ENCODE data around the gene SCNN1B.

SCNN1B gene

DNA sequence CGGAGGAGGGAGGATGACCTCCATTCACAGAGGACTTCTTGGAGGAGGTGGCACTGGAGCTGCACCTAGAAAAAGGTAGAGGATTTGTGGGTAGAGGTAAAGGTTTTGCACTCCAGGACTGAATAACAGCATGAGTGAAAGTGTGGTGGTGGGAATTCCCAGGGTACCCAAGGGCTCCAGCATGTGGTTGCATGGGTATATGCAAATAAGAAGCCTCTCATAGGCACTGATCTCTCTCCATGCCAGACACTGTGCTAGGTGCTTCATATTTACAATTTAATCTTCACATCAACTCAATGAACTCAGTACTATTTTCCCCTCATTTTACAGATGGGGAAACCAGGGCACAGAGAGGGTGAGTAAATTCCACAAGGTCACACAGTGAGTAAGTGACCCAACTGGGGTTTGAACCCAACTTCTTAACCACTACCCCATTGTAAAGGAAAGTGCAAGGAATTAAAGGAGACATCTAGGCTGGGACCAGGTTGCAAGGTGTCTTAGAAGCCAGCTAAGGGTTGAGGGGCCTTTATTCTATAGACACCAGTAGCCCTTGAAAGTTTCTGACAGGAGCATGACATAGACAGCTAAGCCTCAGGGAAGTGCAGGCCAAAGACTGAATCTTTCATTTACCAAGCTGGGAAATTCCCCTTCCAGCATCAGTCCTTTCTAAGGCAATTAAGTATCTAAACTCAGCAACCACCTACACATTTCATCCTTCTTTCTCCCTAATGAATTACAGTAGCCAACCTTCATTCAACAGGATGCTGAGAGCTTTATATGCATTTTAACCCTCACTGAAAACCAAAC lies 21.3 kb downstream of the SCNN1B start:
- no peak for DNase-seq

GRCh38 chr16:23324727-23325126 lies 22.6 kb downstream of the SCNN1B start:
- no peak for DNase-seq

DNA sequence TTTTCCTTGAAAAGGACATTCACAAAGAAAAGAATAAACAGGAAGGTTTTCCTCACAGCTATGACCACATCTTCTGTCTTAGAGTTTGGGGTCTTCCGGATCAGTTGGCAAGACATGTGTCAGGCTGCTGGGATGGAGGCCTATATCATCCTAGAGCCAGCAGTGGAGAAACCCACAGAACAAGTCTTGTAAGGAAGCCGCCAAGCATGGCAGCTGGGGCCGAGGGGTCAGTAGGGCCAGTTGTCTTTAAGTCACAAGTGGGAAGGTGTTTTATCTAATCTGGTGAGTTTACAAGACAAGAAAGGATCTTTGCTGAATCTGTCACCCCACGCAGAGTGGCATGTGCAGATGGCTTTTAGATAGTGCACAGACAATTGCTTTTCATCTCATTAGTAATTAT lies 25.7 kb downstream of the SCNN1B start:
- DNase-seq, result no peak

GRCh38 chr16:23330161-23330560 lies 28.1 kb downstream of the SCNN1B start:
- DNase-seq, result no peak

- DNase-seq, result no peak
Observed at GRCh38 chr16:23330583-23331249, 28.6 kb downstream of the SCNN1B start.

DNA sequence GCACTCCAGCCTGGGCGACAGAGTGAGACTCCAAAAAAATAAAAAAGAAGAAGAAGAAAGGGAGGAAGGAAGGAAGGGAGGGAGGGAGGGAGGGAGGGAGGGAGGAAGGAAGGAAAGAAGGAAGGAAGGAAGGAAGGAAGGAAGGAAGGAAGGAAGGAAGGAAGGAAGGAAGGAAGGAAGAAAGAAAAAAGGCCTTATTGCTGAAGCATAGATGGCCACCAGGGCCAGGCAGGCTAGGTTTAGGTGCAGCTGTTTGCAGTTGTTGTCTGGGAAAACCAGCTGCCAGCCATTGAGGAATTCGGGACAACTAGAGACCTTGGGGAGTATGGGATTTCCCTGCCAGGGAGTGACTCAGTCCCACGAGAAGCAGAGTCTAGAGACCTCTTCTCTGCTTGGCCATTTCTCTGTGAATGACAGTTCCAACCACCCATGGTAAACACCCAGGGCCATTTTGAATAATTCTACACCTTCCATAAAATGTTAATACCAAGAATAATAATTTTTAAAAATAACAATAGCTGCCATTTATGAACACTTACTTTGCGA lies 31.0 kb downstream of the SCNN1B start:
- no peak for DNase-seq

DNA sequence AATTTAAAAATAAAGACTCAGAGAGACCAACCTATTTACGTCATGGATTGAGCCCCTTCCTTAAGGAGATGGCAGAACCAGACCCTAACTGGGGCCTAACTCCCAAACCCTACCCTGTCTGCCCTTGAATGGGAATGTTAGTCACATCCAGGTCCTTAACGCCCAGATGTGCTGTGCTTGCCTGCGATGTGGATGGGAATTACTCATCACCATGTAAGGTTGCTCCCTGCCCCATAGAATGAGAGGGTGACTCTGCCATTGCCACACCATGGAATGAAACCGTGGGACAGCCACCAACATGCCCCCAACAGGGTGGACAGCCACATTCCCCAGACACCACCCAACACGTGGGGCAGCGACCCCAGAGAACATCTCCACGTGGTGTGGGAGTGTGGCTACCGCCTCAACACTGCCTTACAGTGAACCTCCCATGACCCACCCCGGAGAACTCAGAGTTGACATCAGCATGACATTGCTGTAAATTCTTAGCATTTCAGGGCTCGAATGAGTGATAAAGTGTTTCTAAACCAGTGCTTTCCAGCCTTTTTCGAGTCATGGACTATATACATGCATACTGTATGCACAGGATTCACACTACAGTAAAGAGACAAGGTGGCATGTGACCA lies 31.8 kb downstream of the SCNN1B start:
- no peak for DNase-seq

- DNase-seq, result no peak
Observed at GRCh38 chr16:23334457-23334853, 32.4 kb downstream of the SCNN1B start.

DNA sequence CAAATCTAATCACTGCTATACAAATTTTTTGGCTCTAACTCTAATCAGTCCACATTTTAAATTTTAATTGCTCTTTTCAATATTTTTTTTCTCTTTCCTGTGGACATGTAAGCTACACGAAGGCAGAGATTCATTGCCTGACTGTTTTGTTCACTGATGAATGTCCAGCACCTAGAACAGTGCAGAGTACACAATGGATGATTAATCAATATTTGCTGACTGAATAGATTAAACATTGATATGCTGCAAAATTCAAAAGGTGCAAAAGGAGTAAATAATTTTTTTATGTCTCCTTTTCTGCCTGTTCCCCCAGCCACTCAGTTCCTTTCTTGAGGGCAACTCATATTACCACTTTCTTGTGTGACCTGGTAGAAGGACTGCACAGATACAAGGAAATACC lies 32.8 kb downstream of the SCNN1B start:
- DNase-seq, result no peak

DNA sequence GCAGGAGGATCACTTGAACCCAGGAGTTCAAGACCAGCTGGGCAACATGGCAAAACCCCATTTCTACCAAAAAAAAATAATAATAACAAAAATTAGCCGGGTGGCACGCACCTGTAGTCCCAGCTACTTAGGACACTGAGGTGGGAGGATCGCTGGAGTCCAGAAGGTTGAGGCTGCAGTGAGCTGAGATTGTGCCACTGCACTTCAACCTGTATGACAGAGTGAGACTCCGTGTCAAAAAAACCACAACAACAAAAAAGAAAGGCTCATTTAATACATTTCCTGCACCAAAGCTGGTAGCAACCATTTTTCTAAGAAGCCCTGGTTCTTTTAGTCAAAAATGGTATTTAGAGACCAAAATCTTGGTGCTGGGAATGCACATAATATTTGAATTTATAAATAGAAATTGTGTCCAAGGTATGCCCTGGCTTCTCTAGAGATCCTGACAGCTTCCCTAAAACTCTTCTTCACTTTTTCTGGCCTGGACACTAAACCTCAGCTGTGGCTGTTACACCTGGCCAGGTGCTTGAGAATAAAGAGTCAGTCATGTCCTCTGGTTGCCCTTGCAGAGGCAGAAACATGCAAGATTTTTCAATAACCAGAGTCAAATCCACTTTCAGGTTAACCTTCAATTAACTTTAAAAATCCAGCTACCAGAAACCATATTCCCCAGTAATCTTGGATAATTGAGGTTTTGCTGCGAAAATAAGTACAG lies 35.9 kb downstream of the SCNN1B start:
- DNase-seq, result no peak

- no peak for DNase-seq
Observed at GRCh38 chr16:23339787-23340186, 37.7 kb downstream of the SCNN1B start.

DNA sequence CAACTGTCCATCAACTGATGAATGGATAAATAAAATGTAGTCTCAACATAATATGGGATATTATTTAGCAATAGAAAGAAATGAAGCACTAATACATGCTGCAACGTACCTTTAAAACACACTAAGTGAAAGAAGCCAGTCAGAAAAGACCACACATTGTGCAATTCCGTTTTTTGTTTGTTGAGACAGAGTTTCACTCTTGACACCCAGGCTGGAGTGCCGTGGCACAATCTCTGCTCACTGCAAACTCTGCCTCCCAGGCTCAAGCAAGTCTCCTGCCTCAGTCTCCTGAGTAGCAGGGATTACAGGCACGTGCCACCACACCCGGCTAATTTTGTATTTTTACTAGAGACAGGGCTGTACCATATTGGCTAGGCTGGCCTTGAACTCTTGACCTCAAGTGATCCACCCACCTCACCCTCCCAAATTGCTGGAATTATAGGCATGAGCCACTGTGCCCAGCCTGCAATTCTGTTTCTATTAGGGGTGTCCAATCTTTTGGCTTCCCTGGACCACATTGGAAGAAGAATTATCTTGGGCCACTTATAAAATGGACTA lies 40.1 kb downstream of the SCNN1B start:
- no peak for DNase-seq

DNA sequence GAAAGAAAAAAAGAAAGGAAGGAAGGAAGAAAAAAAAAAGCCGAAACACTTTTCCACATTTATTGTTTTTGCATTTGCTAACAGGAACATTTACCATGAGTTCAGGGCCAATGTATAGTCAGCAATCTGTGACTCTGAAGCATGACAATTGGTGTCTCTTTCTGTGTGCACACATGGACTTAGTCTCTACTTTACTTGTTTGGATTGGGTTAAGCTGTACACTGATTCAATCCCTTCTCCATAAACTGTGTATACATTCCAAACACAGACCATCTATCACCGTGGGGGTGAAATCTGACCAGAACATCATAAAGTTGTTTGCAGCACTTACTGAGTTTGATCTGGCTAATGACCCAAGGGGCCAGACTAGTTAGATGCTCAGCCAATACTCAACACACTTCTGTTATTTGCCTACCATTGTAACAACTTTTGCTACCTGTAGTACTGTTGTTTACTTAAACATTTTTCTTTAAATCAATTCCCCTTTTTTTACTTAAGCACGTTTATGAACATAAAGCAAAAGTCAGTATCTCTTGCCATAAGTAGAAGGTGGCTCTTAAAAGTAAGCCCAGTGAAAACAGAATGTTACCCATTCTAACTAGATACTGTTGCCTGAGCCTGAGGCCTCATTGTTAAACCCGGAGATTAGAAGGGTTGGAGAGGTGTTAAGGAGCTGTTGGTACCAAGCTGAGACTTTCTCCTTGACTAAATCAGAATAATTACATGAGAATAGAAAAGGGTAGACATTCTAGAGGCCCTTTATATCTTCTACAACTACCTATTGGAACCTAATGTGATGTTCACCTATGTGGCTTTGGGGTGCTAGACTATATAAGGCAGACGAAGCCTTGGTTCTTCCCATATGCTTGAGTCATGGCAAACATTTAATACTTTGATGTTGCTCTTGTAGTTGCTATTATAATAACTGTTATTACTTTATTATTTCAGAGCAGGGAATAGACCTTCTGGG lies 41.8 kb downstream of the SCNN1B start:
- DNase-seq, result no peak

GRCh38 chr16:23345237-23345636 lies 43.1 kb downstream of the SCNN1B start:
- DNase-seq, result no peak

DNA sequence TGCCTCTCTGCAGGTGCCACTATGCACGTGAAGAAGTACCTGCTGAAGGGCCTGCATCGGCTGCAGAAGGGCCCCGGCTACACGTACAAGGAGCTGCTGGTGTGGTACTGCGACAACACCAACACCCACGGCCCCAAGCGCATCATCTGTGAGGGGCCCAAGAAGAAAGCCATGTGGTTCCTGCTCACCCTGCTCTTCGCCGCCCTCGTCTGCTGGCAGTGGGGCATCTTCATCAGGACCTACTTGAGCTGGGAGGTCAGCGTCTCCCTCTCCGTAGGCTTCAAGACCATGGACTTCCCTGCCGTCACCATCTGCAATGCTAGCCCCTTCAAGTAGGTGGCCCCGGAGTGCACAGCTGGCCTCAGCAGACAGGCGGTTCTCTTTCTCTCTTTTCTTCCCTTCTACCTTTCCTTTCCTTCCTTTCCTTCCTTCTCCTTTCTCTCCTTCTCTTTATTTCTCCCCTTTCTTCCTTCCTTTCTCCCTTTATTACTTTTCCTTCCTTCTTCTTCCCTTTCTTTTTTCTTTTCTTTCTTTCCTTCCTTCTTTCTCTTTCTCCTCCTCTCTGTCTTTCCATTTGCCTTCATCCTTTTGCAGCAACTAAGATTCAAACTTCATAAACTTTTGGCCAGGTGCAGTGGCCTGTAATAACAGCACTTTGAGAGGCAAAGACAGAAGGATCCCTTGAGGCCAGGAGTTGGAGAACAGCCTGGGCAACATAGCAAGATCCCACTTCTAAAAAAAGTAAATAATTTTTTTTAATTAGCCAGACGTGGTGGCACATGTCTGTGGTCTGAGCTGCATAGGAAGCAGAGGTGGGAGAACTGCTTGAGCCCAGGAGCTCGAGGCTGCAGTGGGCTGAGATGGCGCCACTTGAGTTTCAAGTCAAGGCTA lies 46.7 kb downstream of the SCNN1B start:
- DNase-seq, result no peak

GRCh38 chr16:23351360-23351759 lies 49.3 kb downstream of the SCNN1B start:
- no peak for DNase-seq

- no peak for DNase-seq
Observed at GRCh38 chr16:23353440-23353839, 51.3 kb downstream of the SCNN1B start.

DNA sequence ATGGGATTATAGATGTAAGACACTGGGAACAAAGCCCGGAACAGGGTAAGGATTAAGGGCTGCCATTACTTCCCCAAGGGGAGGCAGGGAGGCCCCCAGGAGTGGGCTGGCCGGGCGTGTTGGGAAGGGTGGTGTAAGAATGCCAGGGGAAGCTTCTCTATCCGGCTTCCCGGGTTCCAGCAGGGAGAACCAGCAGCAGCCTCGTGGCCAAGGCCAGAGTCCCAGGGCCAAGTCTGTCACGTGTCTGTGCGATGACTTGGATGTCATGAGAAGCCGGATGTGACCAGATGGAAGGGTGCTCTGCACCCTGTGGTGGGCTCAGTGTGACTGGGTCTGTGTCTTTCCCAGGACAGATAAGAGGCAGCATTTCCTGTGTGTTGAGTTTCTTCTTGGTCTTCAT lies 52.1 kb downstream of the SCNN1B start:
- DNase-seq, result no peak

- DNase-seq, result no peak
Observed at GRCh38 chr16:23355106-23355670, 53.1 kb downstream of the SCNN1B start.

DNA sequence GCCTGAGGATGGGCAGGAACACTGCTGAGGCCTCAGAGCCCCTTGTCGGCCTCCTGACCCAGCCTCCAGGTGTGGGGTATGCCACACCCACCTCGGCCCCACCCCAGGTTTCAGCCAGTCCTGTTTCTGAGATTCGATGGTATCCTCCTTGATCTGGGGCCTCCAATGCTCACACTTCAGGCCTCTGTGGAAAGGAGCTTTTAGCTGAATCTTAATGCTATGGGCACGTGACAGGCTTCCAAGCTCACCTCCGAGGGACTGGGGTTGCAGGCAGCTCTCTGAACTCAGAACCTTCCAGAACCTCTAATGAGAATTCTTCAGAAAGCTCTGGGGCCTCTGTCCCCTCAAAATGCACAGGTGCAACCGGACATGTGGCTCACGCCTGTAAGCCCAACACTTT lies 54.8 kb downstream of the SCNN1B start:
- no peak for DNase-seq
